Heart right ventricle (tissue), 16 donors: ENCODE measurements around the gene SMYD3. TPM values are rescaled to one million over a fixed set of nuclear protein-coding genes. Genes with fewer than 3 reads are reported as not detected.

Source experiments
- ATAC-seq, 8 donors: fragments of 200-7000 bp; cut with Tn5 transposase; one replicate each; pipeline ENCODE4 v1.9.1; 2020; ENCODE audit warnings: mild to moderate bottlenecking in 8 of 8, moderate library complexity in 8 of 8, moderate number of reproducible peaks in 1 of 8
- DNase-seq, 2 donors: peaks; one replicate each; pipeline ENCODE4 v3.0.0-alpha.2; 2020
- H3K27ac ChIP-seq, 10 donors: fragments of 200-600 bp; sonication (generic) in 2 of 10; one replicate each; pipeline versions ENCODE4 v1.5.0 to v1.8.0; 2020 to 2022; ENCODE audit warnings: mild to moderate bottlenecking in 3 of 10
- H3K27me3 ChIP-seq, 7 donors: fragments of 200-600 bp; one replicate each; pipeline ENCODE4 v1.8.0; 2021 to 2022; ENCODE audit warnings: mild to moderate bottlenecking in 2 of 7
- H3K36me3 ChIP-seq, 9 donors: fragments of 200-600 bp; sonication (generic) in 1 of 9; one replicate each; pipeline versions ENCODE4 v1.5.0 to v1.8.0; 2020 to 2022; ENCODE audit warnings: mild to moderate bottlenecking in 2 of 9
- H3K4me1 ChIP-seq, 9 donors: fragments of 200-600 bp; sonication (generic) in 1 of 9; one replicate each; pipeline versions ENCODE4 v1.5.0 to v1.8.0; 2020 to 2022; ENCODE audit warnings: mild to moderate bottlenecking in 4 of 9
- H3K4me3 ChIP-seq, 10 donors: fragments of 200-600 bp; sonication (generic) in 2 of 10; one replicate each; pipeline versions ENCODE4 v1.5.0 to v1.8.0; 2020 to 2022; ENCODE audit warnings: mild to moderate bottlenecking in 7 of 10, moderate library complexity in 2 of 10
- H3K9me3 ChIP-seq, 11 donors: fragments of 200-600 bp in 10 of 11; sonication (generic) in 2 of 11; one replicate each; pipeline versions ENCODE4 v1.5.0 to v1.8.0; 2013 to 2022; ENCODE audit warnings: mild to moderate bottlenecking in 2 of 11, control low read depth in 1 of 11, moderate library complexity in 1 of 11
- WGBS, 2 donors: extraction: QIAGEN DNeasy Blood & Tissue Kit; methylation state at CpG; one replicate each; pipeline ENCODE4 v1.1.7; 2013; ENCODE audit warnings: inconsistent platforms in 1 of 2; 5-methylcytosine and 5-hydroxymethylcytosine counted together
- intact Hi-C, 10 donors: fragments of 100-400 bp; cut with DNase I; formaldehyde crosslinking; loops; one replicate each; pipeline versions ENCODE4 v1.11.1 to v1.14.2; 2022
- polyA plus RNA-seq, 2 donors: library from polyadenylated mRNA; stranded (reverse); fragments of 200-250 nt; gene quantifications; one replicate each; pipeline ENCODE4 v1.2.3, GENCODE V29; 2013
- total RNA-seq, 10 donors: library from RNA; stranded (reverse); fragmentation: NEBNext Ultra II Directional in 3 of 10; extraction: Animal tissue kit (Norgen Biotek cat#: 25700) in 3 of 10; gene quantifications; one replicate each; pipeline versions ENCODE4 v1.2.1 to v1.2.4, GENCODE V29; 2021 to 2023
- TF ChIP-seq, protein P1 (sequence below), 9 donors: fragments of 200-600 bp; sonication (generic) in 2 of 9; IDR thresholded peaks; one replicate each; pipeline versions ENCODE4 v1.5.0 to v1.8.0; 2021 to 2022; ENCODE audit warnings: antibody characterized with exemption in 9 of 9, mild to moderate bottlenecking in 5 of 9, moderate library complexity in 1 of 9
- donor health status: Arrhythmogenic right ventricular cardiomyopathy.
- donor health status: ischemic (EF 13 %, LVEDD 7.1; RV severe dilation, severe dysfunction).
- donor health status: healthy with polysubstance abuse.
- donor health status: DM: no; HTN: yes; CAD: no.
- donor health status: DM: no; HTN: no; CAD: no.
- donor health status: ischemic (EF 25% LVEDD 6.9; RV normal size, moderate dysfunction).
- donor health status: ischemic (EF 25% LVEDD 5.7; RV mildly dilated, moderate dysfunction).
- donor health status: healthy.
- donor health status: DM: yes; HTN: yes; CAD: no.
- donor health status: Ischemic cardiomyopathy.
- donor health status: ischemic (EF 35%, LVEDD 5.7; RV mildly dilated, moderate dysfunction).
- donor health status: nonischemic (EF 11% LVEDD 7.7; RV severe dilation, severe dysfunction).
- donor health status: DM: yes; HTN: yes; CAD: no.
- donor health status: PGD.
- donor health status: ischemic (EF 29% LVEDD 5.4; RV normal size, mild dysfunction).
- donor health status: nonischemic (EF 23%, LVEDD 6.1; RV moderate dilation, normal function).

The SMYD3 gene
- total and polyA plus RNA-seq, 12 donors: 5.9 to 13.9 (median 8.1) TPM

DNA sequence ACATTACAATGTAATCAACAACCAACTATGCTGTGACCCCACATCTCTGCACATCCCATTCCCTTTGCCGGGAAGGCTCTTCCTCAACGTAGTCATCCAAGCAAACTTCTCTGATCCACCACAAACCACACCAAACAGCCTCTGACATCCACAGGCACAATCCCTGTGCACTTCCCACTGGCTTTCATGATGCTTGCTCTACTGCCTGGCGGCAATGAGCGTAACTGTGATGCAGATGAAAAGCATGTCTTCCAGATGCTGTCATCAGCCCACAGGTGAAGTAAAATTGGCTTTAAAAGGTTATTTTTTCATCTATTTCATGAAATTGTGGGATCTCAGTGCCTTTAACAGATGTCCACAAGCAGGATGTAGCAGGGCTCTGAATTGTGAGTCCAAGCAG lies 635.2 kb downstream of the SMYD3 start:
- Histone ChIP-seq H3K27ac (no peak overlapping the region), H3K4me1 (peaks cover 3 to 30% (median 17%) of the 10 kb centered on the region in 9 donors), H3K4me3 (no peak overlapping the region), H3K9me3 (no peaks in the 10 kb centered on the region), H3K36me3 (no peaks in the 10 kb centered on the region), H3K27me3 (no peaks in the 10 kb centered on the region)
- intact Hi-C loops: loop anchor here in 2 of 10 donors (5.0 to 10.0 kb wide), 2 partner anchors 123 to 125 kb away; no protein-coding TSS in a partner anchor
- ATAC-seq: no peak
- WGBS, 2 donors: 90 to 93% methylated on average over 4 of the region's 4 CpGs
- TF ChIP-seq, protein P1, sequence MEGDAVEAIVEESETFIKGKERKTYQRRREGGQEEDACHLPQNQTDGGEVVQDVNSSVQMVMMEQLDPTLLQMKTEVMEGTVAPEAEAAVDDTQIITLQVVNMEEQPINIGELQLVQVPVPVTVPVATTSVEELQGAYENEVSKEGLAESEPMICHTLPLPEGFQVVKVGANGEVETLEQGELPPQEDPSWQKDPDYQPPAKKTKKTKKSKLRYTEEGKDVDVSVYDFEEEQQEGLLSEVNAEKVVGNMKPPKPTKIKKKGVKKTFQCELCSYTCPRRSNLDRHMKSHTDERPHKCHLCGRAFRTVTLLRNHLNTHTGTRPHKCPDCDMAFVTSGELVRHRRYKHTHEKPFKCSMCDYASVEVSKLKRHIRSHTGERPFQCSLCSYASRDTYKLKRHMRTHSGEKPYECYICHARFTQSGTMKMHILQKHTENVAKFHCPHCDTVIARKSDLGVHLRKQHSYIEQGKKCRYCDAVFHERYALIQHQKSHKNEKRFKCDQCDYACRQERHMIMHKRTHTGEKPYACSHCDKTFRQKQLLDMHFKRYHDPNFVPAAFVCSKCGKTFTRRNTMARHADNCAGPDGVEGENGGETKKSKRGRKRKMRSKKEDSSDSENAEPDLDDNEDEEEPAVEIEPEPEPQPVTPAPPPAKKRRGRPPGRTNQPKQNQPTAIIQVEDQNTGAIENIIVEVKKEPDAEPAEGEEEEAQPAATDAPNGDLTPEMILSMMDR (IDR thresholded peaks at IDR 0.05): no peak
- no peak for DNase-seq

DNA sequence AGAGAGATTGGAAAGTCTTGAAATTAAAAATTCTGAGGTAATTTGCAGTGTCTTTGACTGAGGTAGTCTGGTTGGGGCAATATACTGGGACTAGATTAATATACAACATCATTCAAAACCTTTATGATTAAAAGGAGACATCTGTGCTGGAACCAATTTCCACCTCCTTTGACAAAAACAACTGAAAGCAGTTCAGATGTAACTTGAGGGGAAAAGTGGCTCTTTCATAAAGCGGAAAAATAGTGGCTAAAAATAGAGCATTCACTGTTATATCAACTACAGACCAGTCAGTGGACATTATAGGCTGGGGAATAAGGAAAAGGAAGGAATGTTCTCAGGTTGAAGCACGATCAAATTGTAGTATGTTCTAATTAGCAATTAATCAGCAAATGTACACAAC lies 635.9 kb downstream of the SMYD3 start:
- H3K4me1 ChIP-seq: peaks cover 3 to 28% (median 17%) of the 10 kb centered on the region in 9 donors
- H3K9me3 ChIP-seq: no peaks in the 10 kb centered on the region
- TF ChIP-seq, protein P1 (IDR thresholded peaks at IDR 0.05): no peak
- no peaks in the 10 kb centered on the region for H3K36me3 ChIP-seq
- DNase-seq (no peak), ATAC-seq (no peak)
- no peaks in the 10 kb centered on the region for H3K27me3 ChIP-seq
- 81 to 87% methylated on average over 2 of the region's 2 CpGs for WGBS, 2 donors
- peak overlapping the region in 1 of 10 donors; percentile 49 for H3K27ac ChIP-seq
- H3K4me3 ChIP-seq: no peak overlapping the region
- intact Hi-C loops: loop anchor here in 2 of 10 donors (5.0 to 10.0 kb wide), 2 partner anchors 124 to 126 kb away; no protein-coding TSS in a partner anchor

DNA sequence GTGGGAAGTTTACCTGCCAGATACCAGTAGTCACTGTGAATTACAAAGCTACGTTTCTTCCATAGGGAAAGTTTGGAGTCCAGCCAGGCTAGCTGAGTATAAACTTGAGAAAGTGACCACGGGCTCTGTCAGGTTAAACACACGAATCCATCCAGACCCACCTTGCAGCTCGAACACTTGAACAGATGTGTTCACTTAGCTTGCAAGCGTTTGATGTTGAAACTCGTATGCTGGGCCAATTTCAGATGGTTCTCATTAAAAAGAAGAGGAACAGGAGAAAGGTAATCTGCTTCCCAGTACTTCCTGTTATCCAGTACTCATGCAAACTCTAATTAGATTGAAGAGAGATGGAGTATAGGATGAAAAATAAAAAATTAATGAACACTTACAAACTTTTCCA lies 636.4 kb downstream of the SMYD3 start:
- intact Hi-C loops: loop anchor here in 2 of 10 donors (5.0 to 10.0 kb wide), 2 partner anchors 124 to 127 kb away; no protein-coding TSS in a partner anchor
- no peaks in the 10 kb centered on the region for H3K36me3 ChIP-seq
- H3K4me3 ChIP-seq: no peak overlapping the region
- H3K27me3 ChIP-seq: no peaks in the 10 kb centered on the region
- H3K4me1 ChIP-seq: peaks cover 3 to 23% (median 14%) of the 10 kb centered on the region in 9 donors
- 92 to 93% methylated on average over 6 of the region's 6 CpGs for WGBS, 2 donors
- H3K27ac ChIP-seq: no peak overlapping the region
- no peaks in the 10 kb centered on the region for H3K9me3 ChIP-seq
- ATAC-seq (no peak), DNase-seq (no peak)
- TF ChIP-seq, protein P1 (IDR thresholded peaks at IDR 0.05): no peak

DNA sequence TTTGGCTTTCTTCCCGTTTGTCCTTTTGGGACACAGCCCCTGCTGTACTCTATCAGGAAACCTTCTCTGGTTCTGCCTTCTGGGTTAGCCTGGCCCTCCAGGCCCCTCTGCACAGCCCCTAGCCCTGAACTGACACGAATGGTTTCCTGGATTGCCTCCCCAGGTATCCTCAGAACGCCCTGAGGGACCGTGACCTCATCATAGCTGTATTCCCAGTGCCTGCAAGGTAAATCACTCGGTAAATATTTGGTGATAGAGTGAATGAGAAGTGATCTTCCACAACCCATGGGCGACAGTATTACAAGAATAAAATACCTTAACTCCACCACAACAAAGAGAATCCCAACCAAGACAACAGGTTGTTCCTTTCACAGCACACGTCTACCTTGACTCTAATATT lies 637.2 kb downstream of the SMYD3 start:
- intact Hi-C loops: loop anchor here in 2 of 10 donors (5.0 to 10.0 kb wide), 2 partner anchors 125 to 127 kb away; no protein-coding TSS in a partner anchor
- 95 to 96% methylated on average over 7 of the region's 7 CpGs for WGBS, 2 donors
- Histone ChIP-seq H3K4me1 (peaks cover 0 to 16% (median 7%) of the 10 kb centered on the region in 9 donors), H3K27me3 (no peaks in the 10 kb centered on the region), H3K27ac (no peak overlapping the region), H3K4me3 (no peak overlapping the region), H3K36me3 (no peaks in the 10 kb centered on the region), H3K9me3 (no peaks in the 10 kb centered on the region)
- TF ChIP-seq, protein P1 (IDR thresholded peaks at IDR 0.05): no peak
- DNase-seq (no peak), ATAC-seq (no peak)
